SU-DHL-6 (cell line): Measurements from ENCODE around the gene WDR72.

ENCODE experiments used
- H2AFZ ChIP-seq: fragments of 200-600 bp; sonication (generic); 2 replicates; pipeline ENCODE4 v1.6.1; 2014; ENCODE audit warnings: low read depth, mild to moderate bottlenecking, moderate library complexity, mixed read lengths, antibody characterized with exemption, low read length; ENCODE audit not compliant: severe bottlenecking
- H3F3A ChIP-seq: fragments of 200-600 bp; shearing (Covaris generic); 2 replicates; pipeline ENCODE4 v1.6.0; 2016; ENCODE audit warnings: antibody characterized with exemption, mild to moderate bottlenecking; ENCODE audit not compliant: insufficient read depth
- H3K27ac ChIP-seq: fragments of 200-600 bp; sonication (generic); 2 replicates; pipeline ENCODE4 v1.5.1; 2016; ENCODE audit warnings: low read depth, mild to moderate bottlenecking, low read length, moderate library complexity, mixed read lengths
- H3K27me3 ChIP-seq: fragments of 200-600 bp; sonication (generic), shearing (Covaris generic); 2 replicates; pipeline ENCODE4 v1.6.0; 2014; ENCODE audit warnings: mild to moderate bottlenecking, low read length
- H3K36me3 ChIP-seq: fragments of 200-600 bp; sonication (generic); 2 replicates; pipeline ENCODE4 v1.6.1; 2014; ENCODE audit warnings: mild to moderate bottlenecking, low read length, mixed read lengths
- H3K4me2 ChIP-seq: fragments of 300-600, 200-600 bp; shearing (Covaris generic), sonication (generic); 2 replicates; pipeline ENCODE4 v1.6.0; 2014; ENCODE audit warnings: low read length, low read depth, mild to moderate bottlenecking; ENCODE audit not compliant: poor library complexity, severe bottlenecking
- H3K4me3 ChIP-seq: fragments of 200-600 bp; sonication (generic); 2 replicates; pipeline ENCODE4 v1.5.1; 2014; ENCODE audit warnings: antibody characterized with exemption, low read length, mild to moderate bottlenecking, mixed read lengths; ENCODE audit not compliant: insufficient read depth, poor library complexity, severe bottlenecking
- H3K79me2 ChIP-seq: fragments of 200-600 bp; sonication (generic); 2 replicates; pipeline ENCODE4 v1.6.1; 2014; ENCODE audit warnings: mild to moderate bottlenecking, low read length, moderate library complexity; ENCODE audit not compliant: insufficient read depth
- H3K9ac ChIP-seq: fragments of 200-600 bp; sonication (generic); 2 replicates; pipeline ENCODE4 v1.7.0; 2014; ENCODE audit warnings: mild to moderate bottlenecking, low read length
- H3K9me2 ChIP-seq: fragments of 200-600 bp; sonication (generic); replicated peaks from 2 replicates; pipeline ENCODE4 v1.6.1; 2014; ENCODE audit warnings: low read length; ENCODE audit not compliant: insufficient read depth
- H3K9me3 ChIP-seq: fragments of 200-600 bp; sonication (generic); 2 replicates; pipeline ENCODE4 v1.6.1; 2014; ENCODE audit warnings: low read length, mixed read lengths; ENCODE audit not compliant: insufficient read depth
- H4K20me1 ChIP-seq: fragments of 200-600 bp; sonication (generic); 2 replicates; pipeline ENCODE4 v1.6.1; 2014; ENCODE audit warnings: low read depth, mild to moderate bottlenecking, antibody characterized with exemption, low read length, moderate library complexity, mixed read lengths
- EZH2phosphoT487 ChIP-seq: fragments of 200-600 bp; sonication (generic), shearing (Covaris generic); conservative IDR thresholded peaks from 2 replicates; pipeline ENCODE4 v1.6.1; 2018; ENCODE audit warnings: mild to moderate bottlenecking, antibody characterized with exemption, low read length, moderate library complexity, mixed read lengths
- TF ChIP-seq, protein P1 (sequence below): fragments of 200-600 bp; sonication (generic); IDR thresholded peaks from one replicate; pipeline ENCODE4 v1.5.1; 2017; ENCODE audit warnings: antibody characterized with exemption, mild to moderate bottlenecking, low read length, moderate library complexity; ENCODE audit not compliant: insufficient read depth, poor library complexity, severe bottlenecking

WDR72 gene

DNA sequence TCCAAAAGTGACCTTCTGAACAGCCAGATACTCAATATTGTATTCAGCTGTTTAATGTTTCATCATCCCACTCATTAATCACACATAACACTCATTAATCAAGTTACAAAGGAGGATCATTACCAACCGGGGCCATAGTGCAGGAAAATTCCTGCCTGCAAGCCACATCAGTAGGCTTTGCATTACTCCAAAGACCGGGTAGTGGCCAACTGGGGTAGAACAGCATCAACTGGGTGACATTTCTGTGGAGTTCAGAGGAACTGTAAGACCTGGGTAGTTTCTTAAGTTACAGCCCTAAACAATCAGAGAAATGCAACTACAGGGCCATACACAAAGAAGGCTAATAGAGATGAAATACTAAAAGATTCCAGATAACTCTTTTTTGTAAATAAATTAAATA is 253.1 kb downstream of the WDR72 start:
- Histone ChIP-seq H4K20me1 (no peaks in the 10 kb centered on the region), H3K4me3 (no peak overlapping the region), H3K9ac (no peak overlapping the region), H3K9me3 (no peaks in the 10 kb centered on the region), H3F3A (no peaks in the 10 kb centered on the region), H3K36me3 (no peaks in the 10 kb centered on the region), H3K27ac (no peak overlapping the region), H3K79me2 (no peaks in the 10 kb centered on the region), H2AFZ (no peak overlapping the region), H3K27me3 (no peaks in the 10 kb centered on the region), H3K4me2 (no peak overlapping the region), H3K9me2 (no peaks in the 10 kb centered on the region)
- TF ChIP-seq EZH2phosphoT487 = no peak
- TF ChIP-seq, protein P1, sequence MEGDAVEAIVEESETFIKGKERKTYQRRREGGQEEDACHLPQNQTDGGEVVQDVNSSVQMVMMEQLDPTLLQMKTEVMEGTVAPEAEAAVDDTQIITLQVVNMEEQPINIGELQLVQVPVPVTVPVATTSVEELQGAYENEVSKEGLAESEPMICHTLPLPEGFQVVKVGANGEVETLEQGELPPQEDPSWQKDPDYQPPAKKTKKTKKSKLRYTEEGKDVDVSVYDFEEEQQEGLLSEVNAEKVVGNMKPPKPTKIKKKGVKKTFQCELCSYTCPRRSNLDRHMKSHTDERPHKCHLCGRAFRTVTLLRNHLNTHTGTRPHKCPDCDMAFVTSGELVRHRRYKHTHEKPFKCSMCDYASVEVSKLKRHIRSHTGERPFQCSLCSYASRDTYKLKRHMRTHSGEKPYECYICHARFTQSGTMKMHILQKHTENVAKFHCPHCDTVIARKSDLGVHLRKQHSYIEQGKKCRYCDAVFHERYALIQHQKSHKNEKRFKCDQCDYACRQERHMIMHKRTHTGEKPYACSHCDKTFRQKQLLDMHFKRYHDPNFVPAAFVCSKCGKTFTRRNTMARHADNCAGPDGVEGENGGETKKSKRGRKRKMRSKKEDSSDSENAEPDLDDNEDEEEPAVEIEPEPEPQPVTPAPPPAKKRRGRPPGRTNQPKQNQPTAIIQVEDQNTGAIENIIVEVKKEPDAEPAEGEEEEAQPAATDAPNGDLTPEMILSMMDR = no peak

DNA sequence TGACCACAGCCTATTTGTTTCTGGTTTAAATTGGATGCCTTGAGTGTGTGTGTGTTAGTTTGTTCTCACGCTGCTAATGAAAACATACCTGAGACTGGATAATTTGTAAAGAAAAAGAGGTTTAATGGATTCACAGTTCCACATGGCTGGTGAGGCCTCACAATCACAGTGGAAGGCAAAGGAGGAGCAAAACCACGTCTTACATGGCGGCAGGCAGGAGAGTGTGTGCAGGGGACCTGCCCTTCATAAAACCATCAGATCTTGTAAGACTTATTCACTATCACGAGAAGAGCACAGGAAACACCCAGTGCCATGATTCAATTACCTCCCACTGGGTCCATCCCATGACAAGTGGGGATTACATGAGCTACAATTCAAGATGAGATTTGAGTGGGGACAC is 260.5 kb downstream of the WDR72 start:
- Histone ChIP-seq H3K9ac (no peak overlapping the region), H4K20me1 (no peaks in the 10 kb centered on the region), H3K27ac (no peak overlapping the region), H3K4me2 (no peak overlapping the region), H3K79me2 (no peaks in the 10 kb centered on the region), H3K9me2 (no peaks in the 10 kb centered on the region), H3K4me3 (no peak overlapping the region), H2AFZ (no peak overlapping the region), H3F3A (no peaks in the 10 kb centered on the region), H3K27me3 (no peaks in the 10 kb centered on the region), H3K36me3 (no peaks in the 10 kb centered on the region), H3K9me3 (no peaks in the 10 kb centered on the region)
- TF ChIP-seq EZH2phosphoT487 = no peak
- TF ChIP-seq, protein P1 = no peak

DNA sequence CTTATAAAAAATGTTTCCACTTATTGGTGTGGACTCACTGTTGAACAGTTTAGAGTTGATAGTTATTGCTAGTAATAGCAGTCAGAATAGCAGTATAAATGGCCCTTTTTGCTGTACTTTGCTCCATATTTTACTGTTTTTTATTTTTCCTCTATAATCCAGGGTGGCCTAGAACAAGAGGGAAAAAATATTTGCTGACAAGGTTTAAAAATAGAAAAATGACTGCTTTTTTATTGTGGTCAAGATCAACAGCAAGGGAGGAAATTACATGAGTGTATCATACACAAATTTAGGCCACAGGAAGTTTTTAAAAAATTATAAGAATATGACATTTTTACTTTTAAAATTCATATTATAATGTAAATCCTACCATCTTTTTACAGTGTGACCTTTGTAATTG is 269.1 kb downstream of the WDR72 start:
- Histone ChIP-seq H3K36me3 (no peaks in the 10 kb centered on the region), H3K79me2 (no peaks in the 10 kb centered on the region), H3K27me3 (no peaks in the 10 kb centered on the region), H3K27ac (no peak overlapping the region), H2AFZ (no peak overlapping the region), H3K4me3 (no peak overlapping the region), H3K9me2 (no peaks in the 10 kb centered on the region), H3K9me3 (no peaks in the 10 kb centered on the region), H3K4me2 (no peak overlapping the region), H4K20me1 (no peaks in the 10 kb centered on the region), H3F3A (no peaks in the 10 kb centered on the region), H3K9ac (no peak overlapping the region)
- TF ChIP-seq, protein P1 = no peak
- no peak for TF ChIP-seq EZH2phosphoT487

DNA sequence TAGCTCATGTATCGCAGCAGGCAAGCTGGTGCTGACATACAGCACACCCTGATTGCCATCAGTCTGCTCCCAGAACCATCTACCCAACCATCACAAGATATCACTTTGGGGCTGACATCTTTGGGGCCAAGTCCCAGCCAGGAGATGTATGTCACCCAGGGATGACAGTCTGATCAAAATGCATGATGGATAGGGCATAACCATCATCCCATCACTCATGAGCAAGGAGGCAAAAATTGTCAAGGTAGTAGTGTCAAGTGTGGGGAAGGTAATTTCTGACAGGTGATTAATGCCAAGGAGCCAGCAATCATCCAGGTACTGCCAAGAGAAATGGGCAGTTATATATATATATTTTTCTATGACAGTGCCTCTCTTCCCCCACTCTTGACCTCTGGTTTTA is 277.4 kb downstream of the WDR72 start:
- TF ChIP-seq, protein P1 = no peak
- no peak for TF ChIP-seq EZH2phosphoT487
- H3K9me2 ChIP-seq = no peaks in the 10 kb centered on the region
- no peaks in the 10 kb centered on the region for H3K27me3 ChIP-seq
- H2AFZ ChIP-seq = no peak overlapping the region
- H3K4me3 ChIP-seq = no peak overlapping the region
- H3K9ac ChIP-seq = no peak overlapping the region
- H3K36me3 ChIP-seq = no peaks in the 10 kb centered on the region
- H3K79me2 ChIP-seq = no peaks in the 10 kb centered on the region
- H3K27ac ChIP-seq = no peak overlapping the region
- no peaks in the 10 kb centered on the region for H3F3A ChIP-seq
- no peak overlapping the region for H3K4me2 ChIP-seq
- no peaks in the 10 kb centered on the region for H4K20me1 ChIP-seq
- no peaks in the 10 kb centered on the region for H3K9me3 ChIP-seq
